NCI-H748 treated with DMSO at 0.1 percent for 48 hours (cell line): ENCODE results near the gene ALG10.
A peak's percentile ranks its signal among the peaks of the same experiment; 100 is the strongest.
"Not testable (repeated sequence)": the region's sequence is repeated elsewhere in the genome, so short reads cannot be mapped to it uniquely, and the experiment has no call there.

Experiments used
- DNase-seq: peaks from one replicate; lab custom pipeline; 2025; lab: John Stamatoyannopoulos, UW

ALG10 gene

GRCh38 chr12:34022079-34022830 lies at the start of gene ALG10:
Gene ALG10 (plus strand): TSS chr12:34022496. CDS start chr12:34022600, 104 bp downstream.
- peak; percentile 96 for DNase-seq

- not testable (repeated sequence) for DNase-seq
Measured at GRCh38 chr12:33972884-33973283, 49.4 kb upstream of the ALG10 start.

- DNase-seq: no peak
Measured at GRCh38 chr12:33977887-33978286, 44.4 kb upstream of the ALG10 start.

- DNase-seq: no peak
Measured at GRCh38 chr12:33988197-33988805, 34.0 kb upstream of the ALG10 start.

GRCh38 chr12:33988913-33989312 lies 33.4 kb upstream of the ALG10 start:
- no peak for DNase-seq

GRCh38 chr12:33994857-33995808 lies 27.2 kb upstream of the ALG10 start:
- DNase-seq: no peak

GRCh38 chr12:34008835-34009234 lies 13.5 kb upstream of the ALG10 start:
- not testable (repeated sequence) for DNase-seq

- no peak for DNase-seq
Measured at GRCh38 chr12:34016361-34016760, 5.9 kb upstream of the ALG10 start.

GRCh38 chr12:34021071-34021470 lies 1.2 kb upstream of the ALG10 start:
- no peak for DNase-seq

- DNase-seq: not testable (repeated sequence)
Measured at GRCh38 chr12:34027661-34028060, 5.4 kb downstream of the ALG10 start.

- no peak for DNase-seq
Measured at GRCh38 chr12:34030591-34030990, 8.3 kb downstream of the ALG10 start.

GRCh38 chr12:34033628-34034296 lies 11.5 kb downstream of the ALG10 start:
- DNase-seq: peak; percentile 43

- DNase-seq: peak; percentile 78
Measured at GRCh38 chr12:34038357-34038756, 16.1 kb downstream of the ALG10 start.

GRCh38 chr12:34046570-34046969 lies 24.3 kb downstream of the ALG10 start:
- DNase-seq: no peak

GRCh38 chr12:34047855-34048254 lies 25.6 kb downstream of the ALG10 start:
- not testable (repeated sequence) for DNase-seq

GRCh38 chr12:34048714-34049113 lies 26.4 kb downstream of the ALG10 start:
- no peak for DNase-seq

- no peak for DNase-seq
Measured at GRCh38 chr12:34051486-34051885, 29.2 kb downstream of the ALG10 start.

GRCh38 chr12:34054938-34055337 lies 32.6 kb downstream of the ALG10 start:
- no peak for DNase-seq
